Measurements from ENCODE around the gene REV3L.

The REV3L gene

GRCh38 chr6:111280445-111280955 is 202.5 kb downstream of the REV3L start:
- CTCF ChIA-PET, result interaction anchor here (1.0 to 1.7 kb wide), 2 partner anchors 21 to 156 kb away, joined by 3 to 5 read pairs; a partner anchor contains a TSS
- POLR2A ChIA-PET, result no interaction called here

GRCh38 chr6:111278731-111279130 is 204.3 kb downstream of the REV3L start:
- POLR2A ChIA-PET, result no interaction called here
- TF ChIP-seq CTCF (IDR thresholded peaks at IDR 0.05; ENCODE audit: control extremely low read depth, extremely low read depth, low read depth, missing control alignments), result no peak
- CTCF ChIA-PET, result no interaction called here
- no peak for DNase-seq (ENCODE audit: extremely low spot score)

More at GRCh38 chr6:111280445-111280955, 202.5 kb downstream of the REV3L start:
- DNase-seq (ENCODE audit: extremely low spot score), result no peak
- no peak for TF ChIP-seq CTCF (IDR thresholded peaks at IDR 0.05; ENCODE audit: control extremely low read depth, extremely low read depth, low read depth, missing control alignments)

GRCh38 chr6:111277819-111278218 is 205.2 kb downstream of the REV3L start:
- ChIA-PET POLR2A (no interaction called here), CTCF (interaction anchor here (0.8 to 1.6 kb wide), 3 partner anchors 10 to 19 kb away, joined by 3 to 7 read pairs (median 3); a partner anchor contains a TSS)
- no peak for TF ChIP-seq CTCF (IDR thresholded peaks at IDR 0.05; ENCODE audit: control extremely low read depth, extremely low read depth, low read depth, missing control alignments)
- DNase-seq (ENCODE audit: extremely low spot score), result no peak

- ChIA-PET POLR2A (no interaction called here), CTCF (interaction anchor here (1.1 to 2.2 kb wide), 3 partner anchors 11 to 18 kb away, joined by 3 to 7 read pairs (median 5); a partner anchor contains a TSS)
- no peak for DNase-seq (ENCODE audit: extremely low spot score)
- no peak for TF ChIP-seq CTCF (IDR thresholded peaks at IDR 0.05; ENCODE audit: control extremely low read depth, extremely low read depth, low read depth, missing control alignments)
Observed at GRCh38 chr6:111276736-111277135, 206.3 kb downstream of the REV3L start.

- CTCF ChIA-PET, result interaction anchor here (1.7 to 2.2 kb wide), 2 partner anchors 14 to 15 kb away, joined by 4 to 5 read pairs; no protein-coding TSS in a partner anchor
- TF ChIP-seq CTCF (IDR thresholded peaks at IDR 0.05; ENCODE audit: control extremely low read depth, extremely low read depth, low read depth, missing control alignments), result no peak
Observed at GRCh38 chr6:111276335-111276734, 206.7 kb downstream of the REV3L start.

GRCh38 chr6:111274593-111275217 is 208.3 kb downstream of the REV3L start:
- no peak for TF ChIP-seq CTCF (IDR thresholded peaks at IDR 0.05; ENCODE audit: control extremely low read depth, extremely low read depth, low read depth, missing control alignments)
- no peak for DNase-seq (ENCODE audit: extremely low spot score)
- ChIA-PET POLR2A (no interaction called here), CTCF (interaction anchor here (1.7 to 2.2 kb wide), 2 partner anchors 12 to 17 kb away, joined by 4 to 5 read pairs; no protein-coding TSS in a partner anchor)

More at GRCh38 chr6:111276335-111276734, 206.7 kb downstream of the REV3L start:
- DNase-seq (ENCODE audit: extremely low spot score), result no peak
- POLR2A ChIA-PET, result no interaction called here
